ENCODE measurements around the gene AMOTL2. TPM values are rescaled to one million over a fixed set of nuclear protein-coding genes. Genes with fewer than 3 reads are reported as not detected.

The AMOTL2 gene
- total RNA-seq, 4 donors from 2014 or later, result 49.4 to 87.5 (median 61.4) TPM

- intact Hi-C loops (cut with DNase I; ENCODE audit: low total_unique reads), result no loop called here
- peaks cover 5 to 16% of the 10 kb centered on the region in 2 donors for H3K4me1 ChIP-seq
Measured at GRCh38 chr3:134337511-134338200, 36.6 kb downstream of the AMOTL2 start.

GRCh38 chr3:134337071-134337482, 37.2 kb downstream of the AMOTL2 start:
- H3K36me3 ChIP-seq, result no peaks in the 10 kb centered on the region
- no peaks in the 10 kb centered on the region for H3K27me3 ChIP-seq
- intact Hi-C loops (cut with DNase I; ENCODE audit: low total_unique reads), result no loop called here
- peaks cover 5 to 16% of the 10 kb centered on the region in 2 donors for H3K4me1 ChIP-seq
- no peak for TF ChIP-seq CTCF (IDR thresholded peaks at IDR 0.05)
- no peak for TF ChIP-seq POLR2A (IDR thresholded peaks at IDR 0.05)
- no peak overlapping the region for H3K4me3 ChIP-seq
- no peak overlapping the region for H3K27ac ChIP-seq
- no peaks in the 10 kb centered on the region for H3K9me3 ChIP-seq
- peak in 1 of 2 donors; percentile 15 for DNase-seq

More at GRCh38 chr3:134337511-134338200, 36.6 kb downstream of the AMOTL2 start:
- Histone ChIP-seq H3K27me3 (no peaks in the 10 kb centered on the region), H3K4me3 (no peak overlapping the region), H3K27ac (no peak overlapping the region), H3K36me3 (no peaks in the 10 kb centered on the region), H3K9me3 (no peaks in the 10 kb centered on the region)
- DNase-seq, result peak in 1 of 2 donors; percentile 6
- TF ChIP-seq CTCF (IDR thresholded peaks at IDR 0.05) (no peak), POLR2A (IDR thresholded peaks at IDR 0.05) (no peak)

- peak in 1 of 2 donors; percentile 38 for DNase-seq
- Histone ChIP-seq H3K27me3 (no peaks in the 10 kb centered on the region), H3K4me1 (peaks cover 5 to 18% of the 10 kb centered on the region in 2 donors), H3K4me3 (no peak overlapping the region), H3K27ac (no peak overlapping the region), H3K36me3 (no peaks in the 10 kb centered on the region), H3K9me3 (no peaks in the 10 kb centered on the region)
- intact Hi-C loops (cut with DNase I; ENCODE audit: low total_unique reads), result no loop called here
- TF ChIP-seq CTCF (IDR thresholded peaks at IDR 0.05), result no peak
- no peak for TF ChIP-seq POLR2A (IDR thresholded peaks at IDR 0.05)
Measured at GRCh38 chr3:134336587-134336986, 37.7 kb downstream of the AMOTL2 start.

GRCh38 chr3:134334901-134335280, 39.4 kb downstream of the AMOTL2 start:
- intact Hi-C loops (cut with DNase I; ENCODE audit: low total_unique reads), result no loop called here
- H3K27ac ChIP-seq, result peak overlapping the region; percentile 53 to 67
- H3K4me1 ChIP-seq, result peaks cover 5 to 27% of the 10 kb centered on the region in 2 donors
- DNase-seq, result no peak
- H3K27me3 ChIP-seq, result no peaks in the 10 kb centered on the region
- no peak overlapping the region for H3K4me3 ChIP-seq
- TF ChIP-seq CTCF (IDR thresholded peaks at IDR 0.05), result no peak
- TF ChIP-seq POLR2A (IDR thresholded peaks at IDR 0.05), result no peak
- no peaks in the 10 kb centered on the region for H3K36me3 ChIP-seq
- no peaks in the 10 kb centered on the region for H3K9me3 ChIP-seq

- H3K27ac ChIP-seq, result peak overlapping the region; percentile 53 to 67
- H3K36me3 ChIP-seq, result no peaks in the 10 kb centered on the region
- H3K4me3 ChIP-seq, result no peak overlapping the region
- peaks cover 5 to 27% of the 10 kb centered on the region in 2 donors for H3K4me1 ChIP-seq
- intact Hi-C loops (cut with DNase I; ENCODE audit: low total_unique reads), result no loop called here
- TF ChIP-seq CTCF (IDR thresholded peaks at IDR 0.05), result no peak
- TF ChIP-seq POLR2A (IDR thresholded peaks at IDR 0.05), result no peak
- no peak for DNase-seq
- H3K27me3 ChIP-seq, result no peaks in the 10 kb centered on the region
- no peaks in the 10 kb centered on the region for H3K9me3 ChIP-seq
Measured at GRCh38 chr3:134334231-134334900, 39.9 kb downstream of the AMOTL2 start.
